ENCODE measurements around the gene PFN1.

DNA sequence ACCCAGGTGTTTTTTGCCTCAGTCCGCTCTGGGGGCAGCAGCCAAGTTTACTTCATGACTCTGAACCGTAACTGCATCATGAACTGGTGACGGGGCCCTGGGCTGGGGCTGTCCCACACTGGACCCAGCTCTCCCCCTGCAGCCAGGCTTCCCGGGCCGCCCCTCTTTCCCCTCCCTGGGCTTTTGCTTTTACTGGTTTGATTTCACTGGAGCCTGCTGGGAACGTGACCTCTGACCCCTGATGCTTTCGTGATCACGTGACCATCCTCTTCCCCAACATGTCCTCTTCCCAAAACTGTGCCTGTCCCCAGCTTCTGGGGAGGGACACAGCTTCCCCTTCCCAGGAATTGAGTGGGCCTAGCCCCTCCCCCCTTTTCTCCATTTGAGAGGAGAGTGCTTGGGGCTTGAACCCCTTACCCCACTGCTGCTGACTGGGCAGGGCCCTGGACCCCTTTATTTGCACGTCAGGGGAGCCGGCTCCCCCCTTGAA is 51.1 kb downstream of the PFN1 start:
- no peak for TF ChIP-seq EZH2 (IDR thresholded peaks at IDR 0.05; ENCODE audit: insufficient read depth, poor library complexity, severe bottlenecking)
- TF ChIP-seq EZH2phosphoT487 (IDR thresholded peaks at IDR 0.05; ENCODE audit: insufficient read depth, low read depth): no peak
